Fibroblast of skin of back (primary cell): ENCODE data around the gene ZMYND11. TPM values are rescaled to one million over a fixed set of nuclear protein-coding genes. Genes with fewer than 3 reads are reported as not detected.

Source experiments
- DNase-seq: peaks from one replicate; pipeline ENCODE4 v3.0.0-alpha.2; 2013
- polyA plus RNA-seq, 2 experiments: library from polyadenylated mRNA; unstranded; fragments of 120-200 nt; gene quantifications; one replicate each; pipeline ENCODE4 v1.2.1, GENCODE V29; 2013; ENCODE audit not compliant: insufficient read length in 2 of 2

Gene ZMYND11
- 49.2 TPM for polyA plus RNA-seq (2013, experiment 1 of 2; ENCODE audit: insufficient read length)
- polyA plus RNA-seq (2013, experiment 2 of 2; ENCODE audit: insufficient read length), result 63.0 TPM

DNA sequence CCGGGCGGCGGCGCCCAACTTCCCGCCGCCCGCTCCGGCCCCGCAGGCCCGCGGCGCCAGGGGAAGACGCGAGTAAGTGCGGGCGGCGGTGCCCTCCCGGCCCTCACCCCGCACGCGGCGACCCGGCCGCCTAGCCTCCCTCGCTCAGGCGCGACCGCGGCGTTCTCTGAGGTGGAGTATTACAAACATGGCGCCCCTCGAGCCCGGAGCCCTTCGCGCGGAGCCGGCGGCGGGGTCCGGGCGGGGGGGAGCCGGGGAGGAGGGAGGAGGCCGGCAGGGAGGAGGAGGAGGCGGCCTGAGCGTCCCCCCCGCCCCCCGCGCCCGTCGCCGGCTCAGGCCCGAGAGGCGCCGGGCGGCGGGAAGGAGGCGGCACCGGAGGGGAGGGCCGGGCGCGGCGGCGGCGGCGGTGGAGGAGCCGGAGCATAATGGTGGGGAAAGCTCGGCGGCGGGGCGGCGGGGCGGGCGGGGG is at the start of gene ZMYND11:
Gene ZMYND11, plus strand, starts transcription at position 324 of the 469 bp plus-strand sequence. CDS start 44,558 bp downstream, outside the sequence.
- DNase-seq, result peak; percentile 74

- DNase-seq, result no peak
Observed at GRCh38 chr10:86031-86430, 49.2 kb upstream of the ZMYND11 start.

DNA sequence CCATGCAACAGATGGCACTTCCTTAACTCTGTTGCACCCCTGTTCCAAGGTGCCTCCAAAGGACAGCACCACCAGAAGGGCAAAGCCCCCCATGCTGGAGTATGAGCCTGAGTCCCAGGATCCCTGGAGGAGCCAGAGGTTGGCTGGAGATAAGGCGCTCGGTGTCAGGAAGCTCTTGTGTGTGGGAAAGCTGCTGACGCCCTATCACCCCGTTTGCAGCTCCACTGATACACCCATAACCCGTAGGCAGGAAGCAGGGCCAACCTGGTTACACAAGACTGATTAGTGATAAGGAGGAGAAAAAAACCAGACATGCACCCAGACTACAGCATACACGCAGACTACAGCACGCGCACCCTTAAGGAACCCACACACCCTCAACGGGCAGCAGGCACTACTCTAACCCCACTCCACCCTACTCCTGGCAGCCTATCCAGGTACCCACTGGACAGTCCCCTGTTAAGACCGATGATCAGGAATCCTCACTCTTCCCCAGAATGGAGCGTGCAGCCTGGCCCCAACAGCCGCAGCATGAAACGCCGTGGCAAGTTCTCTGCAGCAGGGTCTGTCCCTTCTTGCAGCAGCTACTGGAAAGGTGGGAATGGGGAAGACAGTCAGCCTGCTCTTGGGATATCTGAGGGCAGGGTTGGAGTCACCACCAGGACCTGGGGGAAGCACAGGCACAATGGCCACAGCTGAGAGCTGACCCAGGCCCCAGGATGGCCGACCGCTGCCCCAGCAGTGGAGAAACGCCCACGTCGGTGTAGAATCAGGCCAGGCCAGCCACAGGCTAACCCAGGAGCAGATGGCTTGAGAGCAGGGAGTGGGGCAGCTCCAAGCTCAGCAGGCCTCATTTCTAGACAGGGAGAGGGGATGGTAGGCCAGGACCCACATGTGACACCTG is 47.8 kb upstream of the ZMYND11 start:
- DNase-seq, result no peak

DNA sequence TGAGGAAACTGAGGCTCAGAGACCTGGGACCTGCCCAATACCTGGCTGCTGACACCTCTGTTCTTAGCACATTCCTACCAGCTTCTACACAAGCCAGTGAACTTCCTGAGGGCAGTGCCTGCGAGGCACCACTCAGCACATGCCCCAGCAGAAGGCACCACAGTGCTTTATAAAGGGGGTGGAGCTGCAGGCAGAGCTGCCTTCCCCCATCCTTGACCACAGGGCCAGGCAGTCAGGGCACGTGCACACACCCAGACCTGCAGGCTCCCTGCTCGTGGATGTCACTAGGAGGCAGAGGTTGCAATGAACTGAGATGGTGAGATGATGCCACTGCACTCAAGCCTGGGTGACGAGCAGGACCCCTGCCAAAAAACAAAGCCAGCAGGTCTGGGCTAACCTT is 47.0 kb upstream of the ZMYND11 start:
- DNase-seq, result no peak

DNA sequence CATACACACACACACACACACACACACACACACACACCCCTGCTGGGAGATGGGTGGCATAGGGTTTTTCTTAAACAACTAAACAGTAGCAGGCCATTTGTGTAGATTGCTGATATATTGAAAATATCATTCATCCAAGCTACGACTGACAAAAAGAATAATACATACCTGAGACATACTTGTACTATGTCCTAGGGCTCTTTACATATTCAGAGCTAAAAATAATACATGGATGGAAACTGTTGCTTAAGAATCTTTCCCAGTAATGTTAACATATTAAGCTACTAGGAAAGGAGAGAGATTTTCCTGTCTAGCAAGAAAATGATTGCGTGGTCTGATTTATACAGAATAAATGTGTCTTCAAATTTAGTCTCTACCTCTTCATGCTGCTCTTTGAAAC is 46.0 kb upstream of the ZMYND11 start:
- no peak for DNase-seq

DNA sequence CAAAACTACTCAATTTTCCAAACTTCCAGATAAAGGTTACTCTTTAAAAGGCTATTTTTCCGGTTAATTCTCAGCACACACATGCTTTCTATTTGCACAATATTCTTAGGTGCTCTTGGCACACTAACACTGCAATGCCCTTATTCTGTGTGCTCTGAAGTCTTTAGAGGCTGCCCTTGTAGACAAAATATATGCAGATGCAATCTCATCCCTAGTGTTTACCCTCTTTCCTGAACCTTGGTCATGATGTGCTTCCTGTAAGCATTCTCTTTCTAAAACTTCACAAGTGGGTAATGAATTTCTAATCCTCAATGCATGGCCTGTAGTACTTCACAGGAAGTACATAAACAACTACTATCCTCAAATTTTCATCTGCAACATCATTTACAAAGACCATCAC is 45.1 kb upstream of the ZMYND11 start:
- no peak for DNase-seq

DNA sequence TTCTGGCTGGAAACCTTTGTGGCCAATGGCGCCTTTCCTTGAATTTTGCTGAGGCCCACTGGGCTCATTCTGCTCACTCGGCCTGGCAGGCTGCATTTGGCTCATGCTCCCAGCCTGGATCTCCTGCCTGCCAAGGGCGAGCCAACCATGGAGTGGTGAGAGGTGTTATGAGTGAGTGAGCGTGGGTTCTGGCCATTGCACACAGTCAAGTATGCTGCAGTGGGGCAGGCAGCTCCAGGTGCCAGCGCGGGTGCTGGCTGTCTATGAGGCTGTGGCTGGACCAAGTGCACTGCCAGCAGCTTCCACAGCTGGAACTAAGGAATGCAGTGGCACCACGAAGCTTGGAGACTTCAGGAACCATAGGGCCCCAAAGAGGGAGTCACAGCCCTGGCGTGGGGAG is 43.9 kb upstream of the ZMYND11 start:
- DNase-seq, result no peak

DNA sequence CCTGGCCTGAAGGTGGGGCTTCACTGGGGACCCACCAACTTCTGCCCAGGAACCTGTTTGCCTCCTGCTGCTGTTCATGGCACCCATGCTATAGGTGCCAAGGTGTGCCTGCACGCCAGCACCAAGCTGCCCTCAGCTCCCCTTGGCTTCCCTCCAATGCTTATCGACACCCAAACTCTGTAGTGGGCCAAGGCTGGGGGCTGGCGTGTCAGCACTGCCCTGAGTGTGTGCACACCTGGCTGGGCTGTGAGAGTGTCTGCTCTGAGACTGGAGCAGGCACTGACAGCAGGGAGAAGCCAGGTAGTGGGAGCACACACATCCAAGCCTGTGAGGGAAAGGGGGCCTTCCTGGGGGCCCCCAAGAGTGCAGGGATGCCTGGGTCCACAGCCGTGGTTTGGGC is 43.1 kb upstream of the ZMYND11 start:
- DNase-seq, result no peak

DNA sequence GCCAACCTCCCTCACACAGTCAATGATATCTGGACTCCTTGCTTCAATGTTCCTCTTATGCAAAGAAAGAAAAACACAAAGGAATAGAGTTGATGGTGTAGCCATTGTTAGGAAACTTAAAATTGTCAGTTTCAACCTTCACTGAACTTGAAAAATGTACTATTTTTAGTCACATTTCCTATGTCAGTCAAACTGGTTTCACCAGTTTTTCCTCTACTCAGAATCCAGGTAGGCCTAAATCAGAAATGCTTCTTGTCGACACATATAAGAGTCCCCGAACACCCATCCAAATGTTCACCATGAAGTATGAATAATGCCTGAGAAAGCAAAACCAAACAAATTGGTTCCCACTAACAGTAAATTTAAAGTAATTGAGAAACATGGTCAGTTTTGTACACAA is 42.4 kb upstream of the ZMYND11 start:
- DNase-seq, result no peak

DNA sequence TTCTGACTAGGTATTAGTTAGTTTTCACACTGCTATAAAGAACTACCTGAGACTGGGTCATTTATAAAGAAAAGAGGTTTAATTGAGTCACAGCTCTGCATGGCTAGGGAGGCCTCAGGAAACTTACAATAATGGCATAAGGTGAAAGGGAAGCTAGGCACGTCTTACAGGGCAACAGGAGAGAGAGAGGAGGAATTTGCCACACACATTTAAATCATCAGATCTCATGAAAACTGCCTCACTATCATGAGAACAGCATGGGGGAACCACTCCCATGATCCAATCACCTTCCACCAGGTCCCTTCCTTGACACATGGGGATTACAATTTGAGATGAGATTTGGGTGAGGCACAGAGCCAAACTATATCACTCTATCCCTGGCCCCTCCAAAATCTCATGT is 40.6 kb upstream of the ZMYND11 start:
- DNase-seq, result no peak

GRCh38 chr10:95356-96115 is 39.7 kb upstream of the ZMYND11 start:
- no peak for DNase-seq

GRCh38 chr10:96466-96865 is 38.8 kb upstream of the ZMYND11 start:
- no peak for DNase-seq

- DNase-seq, result no peak
Observed at GRCh38 chr10:104416-104815, 30.8 kb upstream of the ZMYND11 start.

DNA sequence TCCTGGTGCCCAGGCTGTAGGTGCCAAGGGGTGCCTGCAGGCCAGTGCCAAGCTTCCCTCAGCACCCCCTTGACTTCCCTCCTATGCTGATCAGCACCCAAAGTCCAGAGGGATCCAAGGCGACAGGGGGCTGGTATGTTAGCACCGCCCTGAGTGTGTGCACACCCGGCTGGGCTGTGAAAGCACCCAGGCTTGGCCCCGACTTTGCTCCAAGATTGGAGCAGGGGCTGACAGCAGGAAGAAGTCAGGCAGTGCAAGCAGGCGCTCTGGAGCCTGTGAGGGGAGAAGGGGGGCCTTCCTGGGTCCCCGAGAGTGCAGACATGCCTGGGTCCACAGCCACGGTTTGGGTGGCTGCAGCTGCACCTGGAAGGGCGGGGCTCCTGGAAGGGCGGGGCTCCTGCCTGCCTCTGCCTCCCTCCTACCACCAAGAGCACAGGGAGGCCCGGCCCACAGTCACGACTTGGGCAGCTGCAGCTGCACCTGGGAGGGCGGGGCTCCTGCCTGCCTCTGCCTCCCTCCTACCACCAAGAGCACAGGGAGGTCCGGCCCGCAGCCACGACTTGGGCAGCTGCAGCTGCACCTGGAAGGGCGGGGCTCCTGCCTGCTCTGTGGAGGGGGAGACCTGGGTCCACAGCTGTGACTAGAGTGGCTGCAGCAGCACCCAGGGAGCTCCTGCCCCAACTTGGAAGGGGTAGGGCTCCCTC is 30.2 kb upstream of the ZMYND11 start:
- DNase-seq, result no peak

- DNase-seq, result no peak
Observed at GRCh38 chr10:105806-106205, 29.4 kb upstream of the ZMYND11 start.

DNA sequence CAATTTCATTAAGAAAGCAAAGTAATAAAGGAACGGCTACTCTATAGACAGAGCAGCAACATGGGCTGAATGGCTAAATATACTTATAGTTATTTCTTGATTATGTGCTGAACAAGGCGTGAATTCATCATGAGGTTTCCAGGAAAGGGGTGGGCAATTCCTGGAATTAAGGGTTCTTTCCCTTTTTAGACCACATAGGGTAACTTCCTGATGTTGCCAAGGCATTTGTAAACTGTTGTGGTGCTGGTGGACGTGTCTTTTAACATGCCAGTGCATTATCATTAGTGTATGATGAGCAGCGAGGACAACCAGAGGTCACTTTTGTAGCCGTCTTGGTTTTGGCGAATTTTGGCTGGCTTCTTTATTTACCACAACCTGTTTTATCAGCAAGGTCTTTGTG is 28.5 kb upstream of the ZMYND11 start:
- no peak for DNase-seq

- DNase-seq, result no peak
Observed at GRCh38 chr10:112246-112645, 23.0 kb upstream of the ZMYND11 start.

GRCh38 chr10:124874-125273 is 10.4 kb upstream of the ZMYND11 start:
- no peak for DNase-seq

DNA sequence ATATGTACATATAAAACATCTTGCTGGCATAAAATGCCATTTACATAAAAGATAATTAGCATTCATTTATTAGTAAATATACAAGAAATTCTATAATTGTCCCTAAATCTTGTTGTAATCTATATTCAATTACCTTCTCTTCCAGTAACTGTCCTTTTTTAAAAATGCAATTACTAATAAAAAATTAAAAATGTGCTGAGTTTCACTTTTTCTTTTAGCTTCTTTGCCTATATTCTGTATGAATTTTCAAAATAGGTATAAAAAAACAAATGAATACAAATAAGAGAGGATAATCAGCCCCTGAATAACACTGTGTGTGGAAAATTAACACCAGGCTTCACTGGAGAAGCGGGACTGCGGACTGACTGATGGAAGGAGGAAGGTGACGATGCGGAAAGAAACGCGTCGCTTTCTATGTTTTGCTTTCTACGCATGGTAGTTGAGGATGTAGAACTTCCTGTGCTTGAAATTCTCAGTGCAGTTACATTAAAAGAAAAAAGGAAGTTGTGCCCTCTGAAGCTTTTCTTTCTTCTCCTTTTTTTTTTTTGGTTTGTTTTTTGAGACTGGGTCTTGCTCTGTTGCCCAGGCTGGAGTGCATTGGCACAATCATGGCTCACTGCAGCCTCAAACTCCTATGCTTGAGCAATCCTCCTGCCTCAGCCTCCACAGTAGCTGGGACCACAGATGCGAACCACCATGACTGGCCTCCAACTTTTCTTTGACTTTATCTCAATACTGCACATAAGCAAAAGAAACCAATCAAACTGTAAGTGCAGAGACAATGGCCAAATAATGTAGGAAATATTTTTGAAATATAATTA is 7.4 kb upstream of the ZMYND11 start:
- DNase-seq, result no peak

- DNase-seq, result no peak
Observed at GRCh38 chr10:129810-130209, 5.4 kb upstream of the ZMYND11 start.

DNA sequence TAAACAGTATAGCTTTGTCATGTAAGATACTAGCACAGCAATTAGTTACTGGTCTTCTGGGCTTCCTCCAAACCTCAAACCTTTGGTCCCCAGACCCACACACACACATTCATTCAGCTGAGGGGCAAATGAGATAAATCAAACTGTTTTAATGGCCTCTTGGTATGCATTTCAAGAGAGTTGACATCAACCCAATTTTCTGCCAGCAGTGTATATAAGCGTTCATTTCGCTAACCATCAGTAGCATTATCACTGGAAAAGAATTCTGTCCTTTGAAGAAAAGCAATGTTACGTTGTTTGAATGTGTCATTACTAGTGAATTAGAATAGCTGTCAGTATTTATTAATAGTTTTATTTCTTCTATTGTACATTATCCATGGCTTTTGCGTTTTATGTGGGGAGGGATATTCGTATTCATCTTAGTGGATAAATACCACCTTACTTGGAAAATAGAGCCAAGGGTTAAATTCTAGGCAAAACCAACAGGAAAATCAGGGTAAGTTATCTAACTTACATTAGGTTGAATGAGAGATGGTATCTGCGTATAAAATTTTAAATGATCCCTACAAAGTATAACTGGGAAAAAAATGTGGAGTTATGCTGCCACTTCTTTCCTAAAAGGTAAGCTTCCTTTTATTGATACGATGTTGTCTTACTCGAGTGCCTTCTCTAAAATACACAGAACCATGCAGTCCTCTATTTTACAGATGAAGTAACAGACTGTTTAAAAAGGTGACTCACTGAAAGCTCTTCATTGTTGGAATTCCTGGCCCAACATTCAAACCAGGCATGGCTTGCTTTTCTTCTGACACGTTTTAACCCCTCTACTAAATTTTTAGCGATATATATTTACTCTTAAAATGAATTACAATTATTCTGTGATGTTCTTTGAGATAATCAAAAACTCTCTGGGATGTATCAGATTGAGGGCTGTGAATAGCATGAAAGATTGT is 2.0 kb upstream of the ZMYND11 start:
- peak; percentile 84 for DNase-seq
